SU-DHL-6 (cell line): ENCODE measurements around the gene CTBP1.

Source experiments
- H2AFZ ChIP-seq: fragments of 200-600 bp; sonication (generic); 2 replicates; pipeline ENCODE4 v1.6.1; 2014; ENCODE audit warnings: low read depth, mild to moderate bottlenecking, moderate library complexity, mixed read lengths, antibody characterized with exemption, low read length; ENCODE audit not compliant: severe bottlenecking
- H3F3A ChIP-seq: fragments of 200-600 bp; shearing (Covaris generic); 2 replicates; pipeline ENCODE4 v1.6.0; 2016; ENCODE audit warnings: antibody characterized with exemption, mild to moderate bottlenecking; ENCODE audit not compliant: insufficient read depth
- H3K27ac ChIP-seq: fragments of 200-600 bp; sonication (generic); 2 replicates; pipeline ENCODE4 v1.5.1; 2016; ENCODE audit warnings: low read depth, mild to moderate bottlenecking, low read length, moderate library complexity, mixed read lengths
- H3K27me3 ChIP-seq: fragments of 200-600 bp; sonication (generic), shearing (Covaris generic); 2 replicates; pipeline ENCODE4 v1.6.0; 2014; ENCODE audit warnings: mild to moderate bottlenecking, low read length
- H3K36me3 ChIP-seq: fragments of 200-600 bp; sonication (generic); 2 replicates; pipeline ENCODE4 v1.6.1; 2014; ENCODE audit warnings: mild to moderate bottlenecking, low read length, mixed read lengths
- H3K4me2 ChIP-seq: fragments of 300-600, 200-600 bp; shearing (Covaris generic), sonication (generic); 2 replicates; pipeline ENCODE4 v1.6.0; 2014; ENCODE audit warnings: low read length, low read depth, mild to moderate bottlenecking; ENCODE audit not compliant: poor library complexity, severe bottlenecking
- H3K4me3 ChIP-seq: fragments of 200-600 bp; sonication (generic); 2 replicates; pipeline ENCODE4 v1.5.1; 2014; ENCODE audit warnings: antibody characterized with exemption, low read length, mild to moderate bottlenecking, mixed read lengths; ENCODE audit not compliant: insufficient read depth, poor library complexity, severe bottlenecking
- H3K79me2 ChIP-seq: fragments of 200-600 bp; sonication (generic); 2 replicates; pipeline ENCODE4 v1.6.1; 2014; ENCODE audit warnings: mild to moderate bottlenecking, low read length, moderate library complexity; ENCODE audit not compliant: insufficient read depth
- H3K9ac ChIP-seq: fragments of 200-600 bp; sonication (generic); 2 replicates; pipeline ENCODE4 v1.7.0; 2014; ENCODE audit warnings: mild to moderate bottlenecking, low read length
- H3K9me2 ChIP-seq: fragments of 200-600 bp; sonication (generic); replicated peaks from 2 replicates; pipeline ENCODE4 v1.6.1; 2014; ENCODE audit warnings: low read length; ENCODE audit not compliant: insufficient read depth
- H3K9me3 ChIP-seq: fragments of 200-600 bp; sonication (generic); 2 replicates; pipeline ENCODE4 v1.6.1; 2014; ENCODE audit warnings: low read length, mixed read lengths; ENCODE audit not compliant: insufficient read depth
- H4K20me1 ChIP-seq: fragments of 200-600 bp; sonication (generic); 2 replicates; pipeline ENCODE4 v1.6.1; 2014; ENCODE audit warnings: low read depth, mild to moderate bottlenecking, antibody characterized with exemption, low read length, moderate library complexity, mixed read lengths
- EZH2phosphoT487 ChIP-seq: fragments of 200-600 bp; sonication (generic), shearing (Covaris generic); conservative IDR thresholded peaks from 2 replicates; pipeline ENCODE4 v1.6.1; 2018; ENCODE audit warnings: mild to moderate bottlenecking, antibody characterized with exemption, low read length, moderate library complexity, mixed read lengths
- TF ChIP-seq, protein P1 (sequence below): fragments of 200-600 bp; sonication (generic); IDR thresholded peaks from one replicate; pipeline ENCODE4 v1.5.1; 2017; ENCODE audit warnings: antibody characterized with exemption, mild to moderate bottlenecking, low read length, moderate library complexity; ENCODE audit not compliant: insufficient read depth, poor library complexity, severe bottlenecking

CTBP1 gene

DNA sequence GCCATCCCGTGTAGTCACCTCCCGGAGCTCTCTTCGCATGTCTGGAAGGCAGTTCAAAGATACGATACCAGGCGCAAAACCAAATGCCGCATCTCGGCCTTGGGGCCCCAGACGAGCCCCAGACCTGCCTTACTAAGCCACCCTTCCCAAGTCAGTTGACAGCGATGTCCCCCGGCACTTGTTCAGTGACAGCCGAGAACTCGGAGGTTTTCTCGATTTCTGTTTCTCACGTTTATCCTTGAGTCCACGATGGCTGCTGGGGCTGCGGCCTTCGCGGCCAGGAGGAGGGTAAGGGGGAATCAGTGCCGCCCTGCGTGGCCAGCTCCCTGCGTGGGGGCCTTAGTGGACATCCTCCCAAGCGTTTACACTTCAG is 48.1 kb upstream of the CTBP1 start:
- Histone ChIP-seq H3K36me3 (no peaks in the 10 kb centered on the region), H3K9me3 (no peaks in the 10 kb centered on the region), H3F3A (no peaks in the 10 kb centered on the region), H3K27ac (no peak overlapping the region), H4K20me1 (no peaks in the 10 kb centered on the region), H3K4me3 (no peak overlapping the region), H3K9me2 (no peaks in the 10 kb centered on the region), H3K79me2 (peaks cover 80% of the 10 kb centered on the region), H2AFZ (no peak overlapping the region), H3K4me2 (no peak overlapping the region), H3K27me3 (no peaks in the 10 kb centered on the region), H3K9ac (no peak overlapping the region)
- TF ChIP-seq, protein P1, sequence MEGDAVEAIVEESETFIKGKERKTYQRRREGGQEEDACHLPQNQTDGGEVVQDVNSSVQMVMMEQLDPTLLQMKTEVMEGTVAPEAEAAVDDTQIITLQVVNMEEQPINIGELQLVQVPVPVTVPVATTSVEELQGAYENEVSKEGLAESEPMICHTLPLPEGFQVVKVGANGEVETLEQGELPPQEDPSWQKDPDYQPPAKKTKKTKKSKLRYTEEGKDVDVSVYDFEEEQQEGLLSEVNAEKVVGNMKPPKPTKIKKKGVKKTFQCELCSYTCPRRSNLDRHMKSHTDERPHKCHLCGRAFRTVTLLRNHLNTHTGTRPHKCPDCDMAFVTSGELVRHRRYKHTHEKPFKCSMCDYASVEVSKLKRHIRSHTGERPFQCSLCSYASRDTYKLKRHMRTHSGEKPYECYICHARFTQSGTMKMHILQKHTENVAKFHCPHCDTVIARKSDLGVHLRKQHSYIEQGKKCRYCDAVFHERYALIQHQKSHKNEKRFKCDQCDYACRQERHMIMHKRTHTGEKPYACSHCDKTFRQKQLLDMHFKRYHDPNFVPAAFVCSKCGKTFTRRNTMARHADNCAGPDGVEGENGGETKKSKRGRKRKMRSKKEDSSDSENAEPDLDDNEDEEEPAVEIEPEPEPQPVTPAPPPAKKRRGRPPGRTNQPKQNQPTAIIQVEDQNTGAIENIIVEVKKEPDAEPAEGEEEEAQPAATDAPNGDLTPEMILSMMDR: no peak
- TF ChIP-seq EZH2phosphoT487: no peak

- Histone ChIP-seq H3K4me2 (no peak overlapping the region), H2AFZ (no peak overlapping the region), H3F3A (no peaks in the 10 kb centered on the region), H4K20me1 (no peaks in the 10 kb centered on the region), H3K36me3 (no peaks in the 10 kb centered on the region), H3K9ac (no peak overlapping the region), H3K9me2 (no peaks in the 10 kb centered on the region), H3K79me2 (peaks cover 83% of the 10 kb centered on the region), H3K27me3 (no peaks in the 10 kb centered on the region), H3K4me3 (no peak overlapping the region), H3K9me3 (no peaks in the 10 kb centered on the region), H3K27ac (no peak overlapping the region)
- TF ChIP-seq, protein P1: no peak
- no peak for TF ChIP-seq EZH2phosphoT487
These were observed 47.5 kb upstream of the CTBP1 start for GRCh38 chr4:1296324-1297022.

GRCh38 chr4:1295405-1296055 is 46.6 kb upstream of the CTBP1 start:
- H3F3A ChIP-seq: no peaks in the 10 kb centered on the region
- no peaks in the 10 kb centered on the region; the same call in 1 of the 2 replicates for H4K20me1 ChIP-seq
- no peak overlapping the region for H3K27ac ChIP-seq
- no peaks in the 10 kb centered on the region for H3K9me2 ChIP-seq
- no peaks in the 10 kb centered on the region for H3K27me3 ChIP-seq
- no peaks in the 10 kb centered on the region for H3K36me3 ChIP-seq
- no peak overlapping the region for H3K4me2 ChIP-seq
- H3K9me3 ChIP-seq: no peaks in the 10 kb centered on the region
- no peak overlapping the region for H2AFZ ChIP-seq
- no peak overlapping the region for H3K4me3 ChIP-seq
- H3K79me2 ChIP-seq: peaks cover 88% of the 10 kb centered on the region
- TF ChIP-seq, protein P1: no peak
- no peak for TF ChIP-seq EZH2phosphoT487
- H3K9ac ChIP-seq: no peak overlapping the region
